Tibial nerve (tissue), 4 donors: Measurements from ENCODE around the gene SEMA3E.

ENCODE experiments used
- EP300 ChIP-seq, 2 donors: sonication (generic); formaldehyde crosslinking; IDR thresholded peaks; one replicate each; pipeline ENCODE4 v1.6.1; 2017; ENCODE audit warnings: antibody characterized with exemption in 2 of 2, mild to moderate bottlenecking in 1 of 2
- POLR2A ChIP-seq, 2 donors: fragments of 450-650 bp; IDR thresholded peaks; one replicate each; pipeline ENCODE4 v1.6.1; 2017; ENCODE audit warnings: antibody characterized with exemption in 2 of 2, mild to moderate bottlenecking in 2 of 2, moderate library complexity in 2 of 2
- TF ChIP-seq, protein P1 (sequence below), 5 experiments: fragments of 200-600 bp in 3 of 5; fragments of 450-650 bp in 2 of 5; sonication (generic) in 3 of 5; IDR thresholded peaks; one replicate each; pipeline ENCODE4 v1.5.1; 2016 to 2019; ENCODE audit warnings: antibody characterized with exemption in 5 of 5, mild to moderate bottlenecking in 3 of 5, moderate library complexity in 2 of 5

DNA sequence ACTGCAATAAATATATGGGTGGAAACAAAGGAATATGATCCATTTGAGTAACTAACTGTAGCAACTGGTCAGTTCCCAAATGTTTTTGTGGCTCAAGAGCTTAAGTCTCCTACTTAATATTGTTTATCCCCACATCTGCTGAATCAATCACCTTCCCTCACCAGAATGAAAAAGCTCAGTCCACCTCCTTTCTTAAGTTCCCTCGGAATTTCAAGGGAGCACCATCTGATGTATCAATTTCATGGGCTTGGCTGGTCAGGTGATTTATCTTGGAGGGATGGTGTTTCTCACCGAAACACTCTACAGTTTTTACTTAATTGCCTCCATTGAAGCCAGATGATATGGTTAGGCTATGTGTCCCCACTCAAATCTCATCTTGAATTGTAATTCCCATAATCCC lies 176.6 kb downstream of the SEMA3E start:
- TF ChIP-seq POLR2A (IDR thresholded peaks at IDR 0.05) (no peak), EP300 (IDR thresholded peaks at IDR 0.05) (no peak)
- TF ChIP-seq, protein P1, sequence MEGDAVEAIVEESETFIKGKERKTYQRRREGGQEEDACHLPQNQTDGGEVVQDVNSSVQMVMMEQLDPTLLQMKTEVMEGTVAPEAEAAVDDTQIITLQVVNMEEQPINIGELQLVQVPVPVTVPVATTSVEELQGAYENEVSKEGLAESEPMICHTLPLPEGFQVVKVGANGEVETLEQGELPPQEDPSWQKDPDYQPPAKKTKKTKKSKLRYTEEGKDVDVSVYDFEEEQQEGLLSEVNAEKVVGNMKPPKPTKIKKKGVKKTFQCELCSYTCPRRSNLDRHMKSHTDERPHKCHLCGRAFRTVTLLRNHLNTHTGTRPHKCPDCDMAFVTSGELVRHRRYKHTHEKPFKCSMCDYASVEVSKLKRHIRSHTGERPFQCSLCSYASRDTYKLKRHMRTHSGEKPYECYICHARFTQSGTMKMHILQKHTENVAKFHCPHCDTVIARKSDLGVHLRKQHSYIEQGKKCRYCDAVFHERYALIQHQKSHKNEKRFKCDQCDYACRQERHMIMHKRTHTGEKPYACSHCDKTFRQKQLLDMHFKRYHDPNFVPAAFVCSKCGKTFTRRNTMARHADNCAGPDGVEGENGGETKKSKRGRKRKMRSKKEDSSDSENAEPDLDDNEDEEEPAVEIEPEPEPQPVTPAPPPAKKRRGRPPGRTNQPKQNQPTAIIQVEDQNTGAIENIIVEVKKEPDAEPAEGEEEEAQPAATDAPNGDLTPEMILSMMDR (IDR thresholded peaks at IDR 0.05), result no peak
